ENCODE results near the gene IDH3B. TPM values are rescaled to one million over a fixed set of nuclear protein-coding genes. Genes with fewer than 3 reads are reported as not detected.

Gene IDH3B
- total and polyA plus RNA-seq, 9 of the 15 experiments (the other 6 are each of a cell fraction or from before 2014, with no cell fraction given), result 91.7 to 224 (median 155) TPM

DNA sequence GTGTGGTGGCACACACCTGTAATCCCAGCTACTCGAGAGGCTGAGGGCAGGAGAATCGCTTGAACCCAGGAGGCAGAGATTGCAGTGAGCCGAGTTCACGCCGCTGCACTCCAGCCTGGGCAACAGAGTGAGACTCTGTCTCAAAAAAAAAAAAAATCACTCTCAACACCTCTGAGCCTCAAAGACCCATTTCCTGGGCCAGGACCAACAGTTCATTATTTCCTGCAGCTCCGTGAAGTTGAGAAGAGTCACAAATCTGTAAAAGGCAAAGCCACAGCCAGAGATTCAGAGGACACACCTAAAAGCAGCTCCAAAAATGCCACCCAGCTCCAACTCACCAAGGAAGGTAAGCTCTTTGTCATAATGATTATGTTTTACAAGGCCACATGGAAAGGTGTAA lies 26.8 kb downstream of the IDH3B start:
- in situ Hi-C loops (cut with MboI), result no loop called here
- 0% methylated on average over 4 of the region's 6 CpGs for WGBS (ENCODE audit: insufficient coverage, low coverage, missing lambda C conversion rate)
- CTCF ChIA-PET (ENCODE audit: low intra/inter-chr PET ratio), result no interaction called here

More for the DNA sequence above, 26.8 kb downstream of the IDH3B start:
- Histone ChIP-seq H3K27ac (ENCODE audit: extremely low read depth, low read depth, low read length) (no peak overlapping the region), H3K27me3 (ENCODE audit: control insufficient read depth in 2 of 2, insufficient read depth in 2 of 2, low read length in 2 of 2) (peaks cover 0 to 6% of the 10 kb centered on the region in 2 experiments; a peak in 2 of 5 replicates), H2AFZ (ENCODE audit: low read depth, low read length) (no peak overlapping the region), H3K79me2 (ENCODE audit: control insufficient read depth, insufficient read depth, low read length) (no peaks in the 10 kb centered on the region), H3K36me3 (ENCODE audit: control insufficient read depth, insufficient read depth, low read length) (no peaks in the 10 kb centered on the region), H3K9me1 (ENCODE audit: control insufficient read depth, insufficient read depth, low read length) (no peaks in the 10 kb centered on the region), H3K9ac (ENCODE audit: insufficient read depth in 1 of 2, low read depth in 2 of 2, low read length in 2 of 2) (no peak overlapping the region), H3K4me2 (ENCODE audit: insufficient read depth, low read length) (no peak overlapping the region), H3K9me3 (replicated peaks; ENCODE audit: control insufficient read depth, insufficient read depth, low read depth, low read length) (no peaks in the 10 kb centered on the region), H4K20me1 (replicated peaks; ENCODE audit: control insufficient read depth, insufficient read depth, low read length) (no peaks in the 10 kb centered on the region), H3K4me1 (replicated peaks in 1 of 2; ENCODE audit: control insufficient read depth in 2 of 2, insufficient read depth in 2 of 2, low read length in 2 of 2) (no peaks in the 10 kb centered on the region), H3K4me3 (no peak overlapping the region)
- no peak for FAIRE-seq
- no peak for DNase-seq (ENCODE audit: extremely low read depth in 1 of 4, low spot score in 3 of 4)
- BruUV-seq (replicated peaks), result no TSS peak
- POLR2A ChIA-PET, result interaction anchor here (0.6 to 1.1 kb wide), 3 partner anchors 15 to 322 kb away, joined by 3 to 7 read pairs (median 5); partner anchors contain the start of gene NOP56
- ATAC-seq, result no peak
- intact Hi-C loops (cut with micrococcal nuclease), result no loop called here
- TF ChIP-seq, protein P1, sequence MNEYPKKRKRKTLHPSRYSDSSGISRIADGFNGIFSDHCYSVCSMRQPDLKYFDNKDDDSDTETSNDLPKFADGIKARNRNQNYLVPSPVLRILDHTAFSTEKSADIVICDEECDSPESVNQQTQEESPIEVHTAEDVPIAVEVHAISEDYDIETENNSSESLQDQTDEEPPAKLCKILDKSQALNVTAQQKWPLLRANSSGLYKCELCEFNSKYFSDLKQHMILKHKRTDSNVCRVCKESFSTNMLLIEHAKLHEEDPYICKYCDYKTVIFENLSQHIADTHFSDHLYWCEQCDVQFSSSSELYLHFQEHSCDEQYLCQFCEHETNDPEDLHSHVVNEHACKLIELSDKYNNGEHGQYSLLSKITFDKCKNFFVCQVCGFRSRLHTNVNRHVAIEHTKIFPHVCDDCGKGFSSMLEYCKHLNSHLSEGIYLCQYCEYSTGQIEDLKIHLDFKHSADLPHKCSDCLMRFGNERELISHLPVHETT (CRISPR knock-in tag; conservative IDR thresholded peaks at IDR 0.05 in 1 of 2, IDR thresholded peaks at IDR 0.05 in 1 of 2), result no peak
- TF ChIP-seq, protein P2, sequence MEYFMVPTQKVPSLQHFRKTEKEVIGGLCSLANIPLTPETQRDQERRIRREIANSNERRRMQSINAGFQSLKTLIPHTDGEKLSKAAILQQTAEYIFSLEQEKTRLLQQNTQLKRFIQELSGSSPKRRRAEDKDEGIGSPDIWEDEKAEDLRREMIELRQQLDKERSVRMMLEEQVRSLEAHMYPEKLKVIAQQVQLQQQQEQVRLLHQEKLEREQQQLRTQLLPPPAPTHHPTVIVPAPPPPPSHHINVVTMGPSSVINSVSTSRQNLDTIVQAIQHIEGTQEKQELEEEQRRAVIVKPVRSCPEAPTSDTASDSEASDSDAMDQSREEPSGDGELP (CRISPR knock-in tag; IDR thresholded peaks at IDR 0.05; ENCODE audit: borderline replicate concordance), result no peak
- no peak for TF ChIP-seq MAFG (tag; conservative IDR thresholded peaks at IDR 0.05)

All from K562 (cell line).